AG04449 (cell line): ENCODE measurements around the gene CLTC.

ENCODE experiments used
- CTCF ChIA-PET: fragments of 350-600 bp; formaldehyde crosslinking; extraction: SDS; loops from one replicate; lab custom pipeline; 2021; ENCODE audit warnings: antibody characterized with exemption; lab: Yijun Ruan, JAX
- POLR2A ChIA-PET: fragments of 400-600, 350-600 bp; formaldehyde crosslinking; extraction: SDS; loops from one replicate; lab custom pipeline; 2020; ENCODE audit warnings: antibody characterized with exemption, inconsistent platforms; lab: Yijun Ruan, JAX
- DNase-seq: peaks from one replicate; pipeline ENCODE4 v3.0.0-alpha.2; 2010; ENCODE audit warnings: low read depth, low spot score
- H3K4me3 ChIP-seq: 2 replicates; pipeline ENCODE4 v1.5.1; 2011; ENCODE audit warnings: low read depth, mild to moderate bottlenecking, control low read depth, low read length
- CTCF ChIP-seq: IDR thresholded peaks from one replicate; pipeline ENCODE4 v1.5.1; 2011; ENCODE audit warnings: mild to moderate bottlenecking, moderate library complexity, low read length, control low read depth, inconsistent platforms; ENCODE audit not compliant: insufficient read depth; ENCODE audit errors: missing control alignments

CLTC gene

GRCh38 chr17:59694344-59694743 lies 74.6 kb downstream of the CLTC start:
- no peak for DNase-seq
- H3K4me3 ChIP-seq = no peak overlapping the region
- no peak for TF ChIP-seq CTCF
- CTCF ChIA-PET = no interaction called here
- POLR2A ChIA-PET = interaction anchor here (1.0 kb wide), 1 partner anchor 75 kb away, joined by 5 read pairs; the partner anchor contains the start of gene CLTC

DNA sequence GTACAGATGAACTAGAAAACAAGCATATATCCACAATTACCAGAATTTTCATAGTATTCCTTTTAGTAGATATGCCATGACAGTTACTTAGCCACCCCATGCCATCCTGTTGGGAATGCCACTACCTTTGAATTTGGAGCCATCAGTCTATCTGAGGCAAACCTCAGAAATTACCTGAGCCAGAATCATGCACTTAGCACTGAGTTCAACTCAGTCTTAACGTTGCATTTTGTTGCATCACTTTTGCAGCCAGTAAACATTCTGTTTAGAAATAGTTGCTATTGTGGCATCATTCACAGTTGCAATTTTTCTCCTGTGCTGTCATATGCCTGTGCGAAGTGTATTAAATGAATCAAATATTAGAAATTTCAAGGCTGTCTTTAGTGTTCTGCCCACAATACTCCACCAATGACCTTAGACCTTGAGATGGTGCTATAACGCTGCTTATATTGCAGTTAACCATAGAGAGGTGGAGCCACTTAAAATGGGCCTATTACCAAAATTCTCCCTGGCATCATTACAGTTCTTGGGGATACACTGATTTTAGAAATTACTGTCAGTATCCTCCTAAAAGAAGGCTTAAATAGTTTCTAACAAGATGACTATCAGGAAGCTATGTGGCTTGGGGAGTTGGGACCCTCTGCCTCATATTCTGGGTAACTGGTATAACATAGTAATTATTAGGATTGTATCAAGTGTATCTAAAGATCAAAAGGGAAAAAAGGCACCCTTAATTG lies 76.4 kb downstream of the CLTC start:
- POLR2A ChIA-PET = no interaction called here
- no peak overlapping the region for H3K4me3 ChIP-seq
- CTCF ChIA-PET = no interaction called here
- no peak for TF ChIP-seq CTCF
- no peak for DNase-seq

- ChIA-PET CTCF (no interaction called here), POLR2A (no interaction called here)
- no peak overlapping the region for H3K4me3 ChIP-seq
- no peak for DNase-seq
- no peak for TF ChIP-seq CTCF
These were observed 77.1 kb downstream of the CLTC start for GRCh38 chr17:59696682-59697277.

- CTCF ChIA-PET = no interaction called here
- no peak overlapping the region for H3K4me3 ChIP-seq
- no peak for TF ChIP-seq CTCF
- POLR2A ChIA-PET = no interaction called here
- no peak for DNase-seq
These were observed 78.4 kb downstream of the CLTC start for GRCh38 chr17:59698143-59698542.

DNA sequence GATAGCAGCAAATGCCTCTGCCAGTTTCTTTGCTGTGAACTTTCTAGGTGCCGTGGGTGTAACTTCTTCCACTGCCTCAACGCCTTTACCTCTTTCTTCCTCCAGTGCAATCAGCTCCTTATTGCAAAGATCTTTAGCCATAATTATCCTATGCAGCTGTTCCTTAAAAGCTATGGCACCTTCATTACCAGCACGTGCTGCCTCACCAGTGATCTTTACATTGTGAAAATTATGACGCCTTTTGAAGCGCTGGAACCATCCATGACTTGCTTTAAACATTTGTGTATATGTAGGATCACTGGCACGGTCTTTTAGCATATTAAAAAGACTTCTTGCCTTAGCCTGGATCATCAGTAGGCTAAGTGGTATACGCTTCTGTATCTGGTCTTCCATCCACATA lies 79.5 kb downstream of the CLTC start:
- ChIA-PET CTCF (interaction anchor here (0.9 kb wide), 1 partner anchor 160 kb away, joined by 5 read pairs; no protein-coding TSS in a partner anchor), POLR2A (no interaction called here)
- no peak for TF ChIP-seq CTCF
- H3K4me3 ChIP-seq = no peak overlapping the region
- DNase-seq = no peak

DNA sequence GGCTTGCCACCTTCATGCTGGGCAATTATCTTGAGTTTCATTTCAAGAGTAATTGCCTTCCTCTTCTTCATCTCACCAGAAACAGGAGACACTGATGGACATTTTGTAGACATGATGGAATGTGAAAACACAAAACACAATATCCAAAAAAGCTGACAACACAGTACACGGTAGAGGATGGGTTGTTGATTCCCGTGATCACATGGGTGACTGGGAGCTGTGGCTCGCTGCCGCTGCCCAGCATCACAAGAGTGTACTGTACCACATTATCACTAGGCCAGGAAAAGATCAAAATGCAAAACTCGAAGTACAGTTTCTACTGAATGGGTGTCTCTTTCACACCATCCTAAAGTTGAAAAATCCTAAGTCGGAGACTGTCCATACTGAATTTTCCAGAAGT lies 80.1 kb downstream of the CLTC start:
- no peak for DNase-seq
- no peak for TF ChIP-seq CTCF
- no peak overlapping the region for H3K4me3 ChIP-seq
- ChIA-PET CTCF (interaction anchor here (0.7 to 0.9 kb wide), 2 partner anchors 159 kb away, joined by 3 to 5 read pairs; no protein-coding TSS in a partner anchor), POLR2A (no interaction called here)
